Thymus (tissue), 11 donors: ENCODE results near the gene RCC2. TPM values are rescaled to one million over a fixed set of nuclear protein-coding genes. Genes with fewer than 3 reads are reported as not detected.

Experiments
- DNase-seq, 9 donors: peaks; one replicate each; pipeline ENCODE4 v3.0.0-alpha.2; 2013; ENCODE audit warnings: low spot score in 9 of 9, low read depth in 6 of 9, missing footprints in 1 of 9
- H3K27ac ChIP-seq, 2 donors: one replicate each; pipeline ENCODE4 v1.5.1; 2013; ENCODE audit warnings: control low read depth in 1 of 2, low read depth in 1 of 2, low read length in 1 of 2, mild to moderate bottlenecking in 1 of 2, moderate library complexity in 1 of 2
- H3K27me3 ChIP-seq, 2 donors: one replicate each; pipeline ENCODE4 v1.5.1; 2013; ENCODE audit warnings: low read length in 1 of 2; ENCODE audit not compliant: control insufficient read depth in 2 of 2, insufficient read depth in 1 of 2
- H3K36me3 ChIP-seq, 2 donors: one replicate each; pipeline ENCODE4 v1.5.1; 2013; ENCODE audit warnings: low read length in 1 of 2, mild to moderate bottlenecking in 1 of 2, moderate library complexity in 1 of 2; ENCODE audit not compliant: control insufficient read depth in 2 of 2, insufficient read depth in 2 of 2
- H3K4me1 ChIP-seq, 2 donors: one replicate each; pipeline ENCODE4 v1.5.1; 2013; ENCODE audit warnings: low read length in 2 of 2; ENCODE audit not compliant: control insufficient read depth in 2 of 2, insufficient read depth in 2 of 2
- H3K4me3 ChIP-seq, 2 donors: one replicate each; pipeline ENCODE4 v1.5.1; 2013; ENCODE audit warnings: low read length in 2 of 2, control low read depth in 1 of 2, mild to moderate bottlenecking in 1 of 2
- H3K9me3 ChIP-seq, 2 donors: one replicate each; pipeline ENCODE4 v1.5.1; 2013; ENCODE audit warnings: low read length in 1 of 2, mild to moderate bottlenecking in 1 of 2; ENCODE audit not compliant: control insufficient read depth in 2 of 2, insufficient read depth in 1 of 2
- WGBS: extraction: QIAGEN DNeasy Blood & Tissue Kit; methylation state at CpG from one replicate; pipeline ENCODE4 v1.1.7; 2013; 5-methylcytosine and 5-hydroxymethylcytosine counted together
- polyA plus RNA-seq: library from polyadenylated mRNA; stranded (reverse); fragments of 200-250 nt; gene quantifications from one replicate; pipeline ENCODE4 v1.2.3, GENCODE V29; 2013
- total RNA-seq: library from RNA; stranded (reverse); fragments of 120-200 nt; gene quantifications from one replicate; pipeline ENCODE4 v1.2.4, GENCODE V29; 2013
- donor health status: healthy.

Gene RCC2
- total and polyA plus RNA-seq, 2 donors, result 56.8 to 65.2 TPM

DNA sequence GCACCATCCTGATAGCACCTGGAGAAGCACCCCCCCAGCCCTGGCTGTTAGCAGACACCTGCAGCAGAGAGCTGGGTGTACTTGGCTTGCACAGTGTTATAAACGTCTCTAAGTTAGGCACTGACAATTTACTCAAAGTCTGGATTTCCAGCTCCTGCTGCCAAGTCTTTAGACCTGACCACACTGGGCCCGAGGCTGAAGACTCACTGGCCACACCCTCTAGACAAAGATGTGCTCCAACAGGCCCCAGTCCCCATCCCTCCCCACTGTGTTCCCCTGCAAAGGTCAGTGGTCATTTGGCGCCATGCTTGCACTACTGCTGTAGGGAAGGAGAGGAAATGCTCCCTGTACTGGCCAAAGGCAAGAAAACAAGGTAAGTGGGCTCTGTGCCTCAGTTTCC lies 36.4 kb downstream of the RCC2 start:
- no peaks in the 10 kb centered on the region for H3K4me1 ChIP-seq
- DNase-seq, result no peak
- H3K27ac ChIP-seq, result no peak overlapping the region
- H3K36me3 ChIP-seq, result peaks cover 4 to 9% of the 10 kb centered on the region in 2 donors
- H3K27me3 ChIP-seq, result no peaks in the 10 kb centered on the region
- no peaks in the 10 kb centered on the region for H3K9me3 ChIP-seq
- 80% methylated on average over 3 of the region's 3 CpGs for WGBS
- H3K4me3 ChIP-seq, result no peak overlapping the region

DNA sequence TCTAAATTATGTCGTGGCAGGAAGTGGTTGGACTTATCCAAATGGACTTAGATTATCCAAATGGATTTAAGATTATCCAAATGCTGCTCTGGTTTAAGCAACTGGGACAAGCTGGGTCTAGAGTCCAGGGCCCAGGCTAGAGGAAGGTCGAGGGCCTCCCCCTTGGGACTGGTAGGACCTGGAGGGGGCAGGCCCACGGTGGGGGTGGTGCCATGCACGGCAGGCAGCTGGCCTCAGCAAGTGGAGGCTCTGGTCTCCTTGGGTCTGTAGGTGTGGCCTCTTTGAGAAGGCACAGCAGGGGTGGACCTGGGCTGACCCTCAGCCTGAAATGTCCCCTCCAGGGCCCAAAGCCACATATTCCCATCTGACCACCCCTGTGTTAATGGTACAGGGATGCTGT lies 37.6 kb downstream of the RCC2 start:
- no peaks in the 10 kb centered on the region for H3K4me1 ChIP-seq
- WGBS, result 89% methylated on average over 4 of the region's 4 CpGs
- H3K27ac ChIP-seq, result no peak overlapping the region
- H3K9me3 ChIP-seq, result no peaks in the 10 kb centered on the region
- H3K27me3 ChIP-seq, result no peaks in the 10 kb centered on the region
- no peak for DNase-seq
- H3K36me3 ChIP-seq, result no peaks in the 10 kb centered on the region
- H3K4me3 ChIP-seq, result no peak overlapping the region

DNA sequence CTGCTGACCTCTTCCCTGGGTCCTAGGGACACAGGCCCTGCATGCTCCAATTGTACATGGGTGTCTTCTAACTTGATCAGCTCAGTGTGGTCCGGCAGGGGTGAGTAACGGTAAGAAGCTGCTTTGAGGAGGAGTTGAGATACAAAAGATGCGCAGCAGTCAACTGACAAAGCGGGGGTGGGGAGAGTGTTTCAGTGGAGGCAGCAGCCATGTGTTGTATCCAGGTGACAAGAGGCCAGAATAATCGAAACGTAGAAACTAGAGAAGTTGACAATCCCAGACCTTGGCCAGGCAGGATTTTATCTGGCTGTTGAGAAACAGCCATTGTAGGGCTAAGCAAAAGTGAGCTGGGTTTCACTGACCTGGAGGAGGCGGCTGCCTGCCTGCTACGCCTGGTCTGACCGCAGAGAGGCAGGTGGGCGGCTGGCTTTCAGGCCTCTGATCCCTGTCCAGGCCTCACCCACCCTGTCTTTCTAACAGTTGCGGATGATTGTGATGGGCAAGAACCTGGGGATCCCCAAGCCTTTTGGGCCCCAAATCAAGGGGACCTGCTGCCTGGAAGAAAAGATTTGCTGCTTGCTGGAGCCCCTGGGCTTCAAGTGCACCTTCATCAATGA lies 38.6 kb downstream of the RCC2 start:
- Histone ChIP-seq H3K4me1 (no peaks in the 10 kb centered on the region), H3K9me3 (no peaks in the 10 kb centered on the region), H3K36me3 (no peaks in the 10 kb centered on the region), H3K27me3 (no peaks in the 10 kb centered on the region), H3K27ac (no peak overlapping the region), H3K4me3 (no peak overlapping the region)
- DNase-seq, result no peak
- WGBS, result 97% methylated on average over 11 of the region's 11 CpGs

DNA sequence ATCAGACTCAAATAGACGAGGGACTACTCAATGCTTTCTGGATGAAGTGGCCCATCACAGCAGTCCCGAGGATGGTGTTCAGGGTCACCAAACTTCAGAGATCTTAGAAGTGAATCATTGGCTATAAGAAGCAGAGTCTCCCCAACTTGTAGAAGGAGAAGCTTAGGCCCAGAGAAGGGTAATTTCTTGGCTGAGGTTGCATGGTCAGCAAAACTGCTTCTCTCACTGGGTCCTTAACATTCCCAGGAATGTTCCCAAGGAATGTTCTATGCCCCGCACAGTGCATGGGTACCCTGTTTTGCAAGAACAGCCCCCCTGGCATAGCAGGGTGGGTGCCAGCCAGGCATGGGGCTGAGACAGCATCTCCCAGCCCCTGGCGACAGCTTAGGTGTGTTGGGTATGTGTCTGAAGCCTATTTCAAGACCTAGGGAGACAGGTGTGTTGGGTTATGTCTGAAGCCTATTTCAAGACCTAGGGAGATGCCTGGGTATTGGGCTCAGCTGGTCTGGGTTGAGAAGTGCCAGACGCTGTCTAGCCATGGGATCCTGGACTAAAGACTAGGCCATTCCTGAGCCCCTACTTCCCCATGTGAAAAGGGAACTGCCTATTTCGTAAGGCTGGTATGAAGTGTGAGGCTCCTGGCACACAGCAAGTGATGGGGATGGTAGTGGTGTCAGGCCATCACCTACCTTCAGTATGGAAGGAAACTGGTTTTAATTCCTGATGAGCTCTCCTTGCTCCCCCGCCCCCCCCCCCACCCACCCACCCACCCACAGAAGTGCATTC lies 41.4 kb downstream of the RCC2 start:
- H3K4me3 ChIP-seq, result no peak overlapping the region
- H3K9me3 ChIP-seq, result no peaks in the 10 kb centered on the region
- H3K4me1 ChIP-seq, result no peaks in the 10 kb centered on the region
- H3K27me3 ChIP-seq, result no peaks in the 10 kb centered on the region
- DNase-seq, result no peak
- WGBS, result 92% methylated on average over 7 of the region's 7 CpGs
- no peak overlapping the region for H3K27ac ChIP-seq
- no peaks in the 10 kb centered on the region for H3K36me3 ChIP-seq

DNA sequence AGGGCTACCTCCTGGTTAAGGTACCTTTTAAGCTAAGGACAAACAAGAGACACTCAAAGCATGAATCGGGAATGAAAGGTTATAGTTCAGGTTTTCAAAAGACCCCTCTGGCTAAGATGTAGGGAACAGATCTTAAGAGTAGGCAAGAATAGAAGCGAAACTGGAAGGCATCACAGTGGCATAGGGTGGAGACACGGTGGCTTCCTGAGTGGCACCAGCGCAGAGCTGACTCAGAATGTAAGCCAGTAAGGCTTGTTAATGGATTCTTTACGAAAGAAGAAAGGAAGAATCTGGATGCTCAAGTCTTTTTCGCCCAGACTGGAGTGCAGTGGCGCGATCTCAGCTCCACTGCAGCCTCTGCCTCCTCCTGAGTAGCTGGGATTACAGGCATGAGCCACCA lies 46.2 kb downstream of the RCC2 start:
- no peaks in the 10 kb centered on the region for H3K9me3 ChIP-seq
- H3K27ac ChIP-seq, result no peak overlapping the region
- DNase-seq, result no peak
- WGBS, result 71% methylated on average over 8 of the region's 8 CpGs
- no peak overlapping the region for H3K4me3 ChIP-seq
- H3K36me3 ChIP-seq, result no peaks in the 10 kb centered on the region
- H3K27me3 ChIP-seq, result no peaks in the 10 kb centered on the region
- no peaks in the 10 kb centered on the region for H3K4me1 ChIP-seq

DNA sequence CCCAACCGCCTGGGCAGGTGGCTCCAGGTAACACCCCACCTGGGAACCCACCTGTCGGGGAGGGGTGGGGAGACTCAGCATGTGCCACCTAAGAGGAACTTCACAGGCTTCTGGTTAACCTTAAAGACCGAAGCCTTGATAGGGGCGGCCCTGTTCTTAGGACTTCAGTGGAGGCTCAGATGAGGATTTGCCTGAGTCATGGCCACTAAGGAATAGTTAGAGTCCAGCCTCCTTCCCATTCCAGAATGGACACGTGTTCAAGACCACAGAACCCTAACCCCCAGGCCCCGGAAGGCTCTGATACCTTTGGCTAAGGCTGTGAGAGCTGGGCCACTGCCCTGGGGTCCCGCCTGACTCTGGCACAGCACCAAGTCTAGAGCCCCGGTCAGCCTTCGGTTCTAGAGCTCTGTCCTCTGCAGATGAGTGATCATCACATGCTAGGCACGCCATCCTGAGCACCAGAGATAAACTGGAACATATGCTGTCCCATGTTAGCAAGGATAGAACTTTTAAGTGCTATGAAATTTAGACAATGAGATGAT lies 47.2 kb downstream of the RCC2 start:
- no peaks in the 10 kb centered on the region for H3K27me3 ChIP-seq
- no peaks in the 10 kb centered on the region for H3K36me3 ChIP-seq
- no peaks in the 10 kb centered on the region for H3K4me1 ChIP-seq
- 76% methylated on average over 10 of the region's 10 CpGs for WGBS
- H3K27ac ChIP-seq, result no peak overlapping the region
- no peaks in the 10 kb centered on the region for H3K9me3 ChIP-seq
- no peak overlapping the region for H3K4me3 ChIP-seq
- no peak for DNase-seq

DNA sequence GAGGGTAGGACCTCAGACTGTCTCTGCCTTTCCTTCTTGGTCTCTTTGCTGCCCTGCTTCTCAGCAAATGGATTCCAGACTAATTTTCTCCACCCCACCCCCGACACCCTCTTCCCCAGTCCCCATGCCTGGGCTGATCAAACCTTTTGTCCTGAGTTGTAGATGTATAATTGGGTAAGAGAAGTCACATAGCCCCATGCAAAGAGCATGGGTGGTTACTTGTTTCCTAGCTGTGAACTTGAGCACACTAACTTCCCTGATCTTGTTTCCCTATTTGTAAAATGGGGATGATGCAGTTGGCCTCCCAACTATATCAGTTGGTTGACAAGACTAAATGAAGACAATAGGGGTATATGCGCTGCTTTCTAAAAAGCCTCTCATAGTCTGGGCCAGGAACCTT lies 58.3 kb downstream of the RCC2 start:
- Histone ChIP-seq H3K4me1 (no peaks in the 10 kb centered on the region), H3K27me3 (peaks cover 0 to 10% of the 10 kb centered on the region in 2 donors), H3K4me3 (no peak overlapping the region), H3K36me3 (no peaks in the 10 kb centered on the region), H3K9me3 (no peaks in the 10 kb centered on the region), H3K27ac (no peak overlapping the region)
- 98% methylated on average over 2 of the region's 2 CpGs for WGBS
- no peak for DNase-seq

DNA sequence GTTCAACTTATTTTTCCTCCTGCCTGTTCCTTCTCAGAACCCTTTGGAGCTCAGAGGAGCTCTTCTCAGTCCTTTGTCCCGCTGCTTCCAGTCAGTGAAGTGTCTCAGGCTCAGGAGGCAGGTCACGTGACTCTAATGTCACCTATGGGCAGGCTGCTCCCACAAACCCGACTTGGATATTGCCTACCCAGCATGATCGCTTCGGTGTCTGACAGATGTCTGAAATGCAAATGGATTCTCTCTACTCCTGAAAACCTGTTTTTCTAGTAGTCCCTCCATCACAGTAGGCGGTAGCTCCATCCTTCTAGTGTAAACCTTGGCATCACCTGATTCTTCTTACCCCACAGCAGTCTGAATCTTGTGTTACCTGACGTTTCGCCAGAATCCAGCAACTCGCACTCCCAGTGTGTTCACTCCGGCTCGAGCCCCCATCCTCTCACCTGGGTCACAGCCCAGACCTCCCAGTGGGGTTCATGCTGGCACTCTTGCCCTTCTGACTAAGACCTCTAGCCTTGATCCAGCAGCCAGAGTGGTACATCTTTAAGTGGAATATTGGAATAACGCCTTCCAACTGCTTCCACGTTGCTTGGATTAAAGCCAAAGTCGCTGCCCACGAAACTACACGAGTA lies 62.0 kb downstream of the RCC2 start:
- Histone ChIP-seq H3K27ac (no peak overlapping the region), H3K4me1 (no peaks in the 10 kb centered on the region), H3K36me3 (no peaks in the 10 kb centered on the region), H3K4me3 (no peak overlapping the region), H3K27me3 (peaks cover 0 to 10% of the 10 kb centered on the region in 2 donors), H3K9me3 (no peaks in the 10 kb centered on the region)
- DNase-seq, result no peak
- 66% methylated on average over 16 of the region's 16 CpGs for WGBS

DNA sequence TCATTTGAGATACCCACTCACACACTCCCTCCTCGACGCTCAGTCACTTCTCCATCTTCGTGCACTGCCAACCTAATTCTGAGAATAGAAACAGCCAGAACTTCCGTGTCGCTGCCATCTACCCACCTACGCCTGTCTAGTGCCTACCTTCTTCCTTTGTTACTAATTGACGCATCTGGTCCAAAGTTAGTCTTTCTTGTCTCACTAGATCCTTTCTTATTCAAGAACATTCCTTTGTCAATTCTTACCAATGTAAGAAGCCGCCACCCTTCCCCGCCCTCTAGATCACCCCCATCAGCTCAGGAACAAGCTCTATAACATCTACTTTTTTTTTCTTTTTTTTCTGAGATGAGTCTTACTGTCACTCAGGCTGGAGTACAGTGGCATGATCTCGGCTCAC lies 63.8 kb downstream of the RCC2 start:
- H3K4me1 ChIP-seq, result no peaks in the 10 kb centered on the region
- WGBS, result 95% methylated on average over 10 of the region's 10 CpGs
- H3K9me3 ChIP-seq, result no peaks in the 10 kb centered on the region
- H3K4me3 ChIP-seq, result no peak overlapping the region
- H3K36me3 ChIP-seq, result no peaks in the 10 kb centered on the region
- H3K27me3 ChIP-seq, result peaks cover 0 to 10% of the 10 kb centered on the region in 2 donors
- no peak overlapping the region for H3K27ac ChIP-seq
- DNase-seq, result no peak
